Tracheal epithelial cell (primary cell): Measurements from ENCODE around the gene NAB1. TPM values are rescaled to one million over a fixed set of nuclear protein-coding genes. Genes with fewer than 3 reads are reported as not detected.

Experiments used
- total RNA-seq: library from RNA; depleted of rRNA; stranded (reverse); fragments of >200 nt; gene quantifications from 2 replicates; pipeline ENCODE4 v1.2.1, GENCODE V29; 2014

NAB1 gene
- 86.5 and 110 TPM in 2 replicates for total RNA-seq

GRCh38 chr2:190649035-190649797 lies at the start of gene NAB1:
Gene NAB1, plus strand, starts transcription at chr2:190649083. Its CDS starts 10,094 bp downstream, at chr2:190659177.

Other genes with a start within 250 kb of the NAB1 start
- 28.0 and 67.6 TPM in 2 replicates for gene MFSD6, start 240.7 kb upstream of the NAB1 start, total RNA-seq
- 2.1 and 3.9 TPM in 2 replicates for gene NEMP2, start 114.4 kb upstream of the NAB1 start, total RNA-seq
- 119 and 302 TPM in 2 replicates for gene GLS, start 231.7 kb downstream of the NAB1 start, total RNA-seq